K562 (cell line): ENCODE data around the gene SNRNP200. TPM values are rescaled to one million over a fixed set of nuclear protein-coding genes. Genes with fewer than 3 reads are reported as not detected.

Source experiments
- ARID1B ChIP-seq: fragments of 450-650 bp; IDR thresholded peaks from 2 replicates; pipeline ENCODE4 v1.6.1; 2016; ENCODE audit warnings: antibody characterized with exemption, mild to moderate bottlenecking, inconsistent platforms
- ATF6 ChIP-seq: sonication (generic); formaldehyde crosslinking; IDR thresholded peaks from 2 replicates; pipeline ENCODE4 v1.4.0; 2020; ENCODE audit warnings: mild to moderate bottlenecking, missing genetic modification reagents
- CHD1 ChIP-seq: fragments of 200-600 bp; sonication (generic); IDR thresholded peaks from one replicate; pipeline ENCODE4 v1.6.1; 2012; ENCODE audit warnings: mild to moderate bottlenecking, moderate library complexity, low read length, inconsistent platforms
- FOSL1 ChIP-seq: fragments of 200-800 bp; sonication (Bioruptor generic); conservative IDR thresholded peaks from 2 replicates; pipeline ENCODE4 v1.6.1; 2016; ENCODE audit warnings: missing genetic modification characterization, missing compliant biosample characterization
- FOXP4 ChIP-seq: sonication (generic); formaldehyde crosslinking; IDR thresholded peaks from 2 replicates; pipeline ENCODE4 v1.8.0; 2022; ENCODE audit warnings: mild to moderate bottlenecking, missing genetic modification reagents, borderline replicate concordance
- JUN ChIP-seq, 2 experiments: sonication (generic) in 1 of 2; formaldehyde crosslinking in 1 of 2; IDR thresholded peaks; 2 replicates each; pipeline versions ENCODE4 v1.6.1 to v1.8.0; 2012 to 2022; ENCODE audit warnings: borderline replicate concordance in 2 of 2, mild to moderate bottlenecking in 2 of 2, improper control_type of control experiment in 1 of 2, low read depth in 1 of 2, low read length in 1 of 2, missing genetic modification reagents in 1 of 2
- KDM1A ChIP-seq, 2 experiments: fragments of 450-650 bp; IDR thresholded peaks; 2 replicates each; pipeline ENCODE4 v1.6.1; 2016; ENCODE audit warnings: mild to moderate bottlenecking in 2 of 2
- MBD2 ChIP-seq: sonication (generic); IDR thresholded peaks from 2 replicates; pipeline ENCODE4 v1.6.1; 2016; ENCODE audit warnings: low read depth, borderline replicate concordance
- NKRF ChIP-seq: fragments of 450-650 bp; IDR thresholded peaks from 2 replicates; pipeline ENCODE4 v1.6.1; 2016; ENCODE audit warnings: borderline replicate concordance
- RBM25 ChIP-seq: fragments of 200-400 bp; formaldehyde crosslinking; IDR thresholded peaks from 2 replicates; pipeline ENCODE4 v1.6.1; 2018; ENCODE audit warnings: low read length, low read depth, moderate library complexity; ENCODE audit not compliant: severe bottlenecking
- ZC3H4 ChIP-seq: sonication (generic); formaldehyde crosslinking; IDR thresholded peaks from 2 replicates; pipeline ENCODE4 v1.9.0; 2021; ENCODE audit warnings: missing genetic modification reagents, borderline replicate concordance
- ZNF121 ChIP-seq: sonication (generic); formaldehyde crosslinking; conservative IDR thresholded peaks from 2 replicates; pipeline ENCODE4 v1.8.0; 2022; ENCODE audit warnings: missing genetic modification reagents
- ZNF316 ChIP-seq: fragments of 450-650 bp; IDR thresholded peaks from 2 replicates; pipeline ENCODE4 v1.6.1; 2016
- ZNF75A ChIP-seq: fragments of 450-650 bp; formaldehyde crosslinking; IDR thresholded peaks from 2 replicates; pipeline ENCODE4 v1.4.0; 2020; ENCODE audit warnings: mild to moderate bottlenecking
- polyA plus RNA-seq, 8 experiments: library from polyadenylated mRNA; depleted of rRNA in 4 of 8; stranded (reverse) in 5 of 8; unstranded in 3 of 8; fragments of >200 nt; fragmentation: Nextera tagmentation in 2 of 8; fragmentation: Illumina TruSeq in 1 of 8; extraction: Ambion mirVana in 2 of 8; extraction: Trizol in 1 of 8; gene quantifications; 2 replicates each; pipeline versions ENCODE4 v1.2.1 to v1.2.3, GENCODE V29; 2011 to 2014; ENCODE audit warnings: inconsistent platforms in 1 of 8, missing spikeins in 1 of 8
- total RNA-seq, 7 experiments: library from RNA; depleted of rRNA in 6 of 7; stranded (reverse); fragments of >200 nt in 6 of 7; fragmentation: Illumina TruSeq in 2 of 7; extraction: Trizol in 2 of 7; gene quantifications; 2 replicates each; pipeline versions ENCODE4 v1.2.1 to v1.2.3, GENCODE V29; 2011 to 2021; ENCODE audit warnings: low replicate concordance in 1 of 7
- TF ChIP-seq, protein P1 (sequence below), 2 experiments: fragments of 250-450 bp in 1 of 2; fragments of 450-650 bp in 1 of 2; sonication (Bioruptor Pico) in 1 of 2; IDR thresholded peaks; 2 replicates each; pipeline versions ENCODE4 v1.6.1 to v1.8.0; 2016 to 2021; ENCODE audit warnings: mild to moderate bottlenecking in 2 of 2, moderate library complexity in 2 of 2, missing compliant biosample characterization in 1 of 2, missing genetic modification characterization in 1 of 2
- TF ChIP-seq, protein P2 (sequence below): fragments of 250-450 bp; sonication (Bioruptor Pico); IDR thresholded peaks from 2 replicates; pipeline ENCODE4 v1.8.0; 2022; ENCODE audit warnings: inconsistent platforms, mild to moderate bottlenecking, moderate library complexity, borderline replicate concordance

SNRNP200 gene
- total and polyA plus RNA-seq, 9 of the 15 experiments (the other 6 are each of a cell fraction or from before 2014, with no cell fraction given), result 76.1 to 231 (median 155) TPM

- TF ChIP-seq JUN (IDR thresholded peaks at IDR 0.05; ENCODE audit: borderline replicate concordance, low read depth, low read length) (0 out of 2 replicates have a peak, but pooled peaks have one; percentile 5), JUN (CRISPR knock-in tag; IDR thresholded peaks at IDR 0.05; ENCODE audit: borderline replicate concordance) (no peak), CHD1 (peak; percentile 42), ZNF75A (CRISPR knock-in tag) (no peak), KDM1A (IDR thresholded peaks at IDR 0.05) (peak; percentile 21 to 38; a peak in 1 of 4 replicates), NKRF (0 out of 2 replicates have a peak, but pooled peaks have one; percentile 3), ZC3H4 (CRISPR knock-in tag) (no peak; the same call in 1 of the 2 replicates), MBD2 (peak; percentile 68; the same call in 1 of the 2 replicates), ZNF121 (CRISPR knock-in tag) (no peak), FOXP4 (CRISPR knock-in tag) (no peak), FOSL1 (tag) (no peak), RBM25 (no peak), ZNF316 (no peak), ATF6 (CRISPR knock-in tag) (no peak), ARID1B (peak; percentile 38; the same call in 1 of the 2 replicates)
- TF ChIP-seq, protein P1, sequence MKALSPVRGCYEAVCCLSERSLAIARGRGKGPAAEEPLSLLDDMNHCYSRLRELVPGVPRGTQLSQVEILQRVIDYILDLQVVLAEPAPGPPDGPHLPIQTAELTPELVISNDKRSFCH (CRISPR knock-in tag; IDR thresholded peaks at IDR 0.05), result no peak
- TF ChIP-seq, protein P1 (tag; IDR thresholded peaks at IDR 0.05), result 0 out of 2 replicates have a peak, but pooled peaks have one; percentile 26
- TF ChIP-seq, protein P2, sequence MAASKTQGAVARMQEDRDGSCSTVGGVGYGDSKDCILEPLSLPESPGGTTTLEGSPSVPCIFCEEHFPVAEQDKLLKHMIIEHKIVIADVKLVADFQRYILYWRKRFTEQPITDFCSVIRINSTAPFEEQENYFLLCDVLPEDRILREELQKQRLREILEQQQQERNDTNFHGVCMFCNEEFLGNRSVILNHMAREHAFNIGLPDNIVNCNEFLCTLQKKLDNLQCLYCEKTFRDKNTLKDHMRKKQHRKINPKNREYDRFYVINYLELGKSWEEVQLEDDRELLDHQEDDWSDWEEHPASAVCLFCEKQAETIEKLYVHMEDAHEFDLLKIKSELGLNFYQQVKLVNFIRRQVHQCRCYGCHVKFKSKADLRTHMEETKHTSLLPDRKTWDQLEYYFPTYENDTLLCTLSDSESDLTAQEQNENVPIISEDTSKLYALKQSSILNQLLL (CRISPR knock-in tag), result no peak
Measured at GRCh38 chr2:96336104-96336775, 30.9 kb upstream of the SNRNP200 start (continued).
